ENCODE results near the gene ZNF44.

ZNF44 gene

GRCh38 chr19:12260861-12261260 is 33.8 kb downstream of the ZNF44 start:
- DNase-seq: no peak

GRCh38 chr19:12260236-12260635 is 34.4 kb downstream of the ZNF44 start:
- no peak for DNase-seq

GRCh38 chr19:12255372-12255771 is 39.3 kb downstream of the ZNF44 start:
- no peak for DNase-seq

- DNase-seq: no peak
Observed at GRCh38 chr19:12247644-12248222, 47.0 kb downstream of the ZNF44 start.

- DNase-seq: no peak
Observed at GRCh38 chr19:12244370-12244769, 50.3 kb downstream of the ZNF44 start.

GRCh38 chr19:12237143-12237839 is 57.4 kb downstream of the ZNF44 start:
- DNase-seq: no peak

- DNase-seq: no peak
Observed at GRCh38 chr19:12232961-12233360, 61.7 kb downstream of the ZNF44 start.

GRCh38 chr19:12230751-12231733 is 63.6 kb downstream of the ZNF44 start:
- DNase-seq: no peak

GRCh38 chr19:12229990-12230389 is 64.7 kb downstream of the ZNF44 start:
- DNase-seq: no peak

- DNase-seq: no peak
Observed at GRCh38 chr19:12224676-12225075, 70.0 kb downstream of the ZNF44 start.

- no peak for DNase-seq
Observed at GRCh38 chr19:12222980-12223630, 71.6 kb downstream of the ZNF44 start.
